Osteocyte (in vitro differentiated cells): Measurements from ENCODE around the gene MCFD2. TPM values are rescaled to one million over a fixed set of nuclear protein-coding genes. Genes with fewer than 3 reads are reported as not detected.

Experiments
- DNase-seq: peaks from one replicate; pipeline ENCODE4 v3.0.0; 2021; ENCODE audit warnings: mixed read lengths; ENCODE audit not compliant: unreplicated experiment; ENCODE audit errors: extremely low spot score
- H3K27ac Mint-ChIP-seq: one replicate; pipeline ENCODE4 v1.8.0; 2021; ENCODE audit warnings: mild to moderate bottlenecking, mixed read lengths; ENCODE audit not compliant: unreplicated experiment
- H3K27me3 Mint-ChIP-seq: one replicate; pipeline ENCODE4 v1.8.0; 2021; ENCODE audit warnings: mixed read lengths; ENCODE audit not compliant: unreplicated experiment
- H3K36me3 Mint-ChIP-seq: one replicate; pipeline ENCODE4 v1.8.0; 2021; ENCODE audit warnings: mixed read lengths; ENCODE audit not compliant: unreplicated experiment
- H3K4me1 Mint-ChIP-seq: one replicate; pipeline ENCODE4 v1.8.0; 2021; ENCODE audit warnings: mixed read lengths; ENCODE audit not compliant: unreplicated experiment
- H3K4me3 Mint-ChIP-seq: one replicate; pipeline ENCODE4 v1.8.0; 2021; ENCODE audit warnings: mild to moderate bottlenecking, moderate library complexity, mixed read lengths; ENCODE audit not compliant: unreplicated experiment
- H3K9me3 Mint-ChIP-seq: one replicate; pipeline ENCODE4 v1.8.0; 2021; ENCODE audit warnings: mixed read lengths; ENCODE audit not compliant: unreplicated experiment
- CTCF ChIP-seq: fragments of 200-600 bp; sonication (generic); IDR thresholded peaks from 2 replicates; pipeline ENCODE4 v1.5.0; 2021; ENCODE audit warnings: antibody characterized with exemption, mild to moderate bottlenecking, moderate library complexity
- total RNA-seq: library from RNA; stranded (reverse); gene quantifications from 2 replicates; pipeline ENCODE4 v1.2.1, GENCODE V29; 2021

The MCFD2 gene
- total RNA-seq, 1 donor from 2014 or later = 106 TPM

GRCh38 chr2:46866770-46867246 is 48.8 kb downstream of the MCFD2 start:
- Mint-ChIP-seq H3K4me3 (no peak overlapping the region), H3K4me1 (peaks cover 37% of the 10 kb centered on the region), H3K36me3 (no peaks in the 10 kb centered on the region), H3K27ac (no peak overlapping the region), H3K27me3 (no peaks in the 10 kb centered on the region), H3K9me3 (peaks cover 10% of the 10 kb centered on the region)
- no peak for TF ChIP-seq CTCF
- no peak for DNase-seq

- TF ChIP-seq CTCF = no peak
- Mint-ChIP-seq H3K27ac (no peak overlapping the region), H3K4me1 (peaks cover 33% of the 10 kb centered on the region), H3K9me3 (peaks cover 10% of the 10 kb centered on the region), H3K4me3 (no peak overlapping the region), H3K27me3 (no peaks in the 10 kb centered on the region), H3K36me3 (no peaks in the 10 kb centered on the region)
- DNase-seq = no peak
Observed at GRCh38 chr2:46865181-46865970, 50.2 kb downstream of the MCFD2 start.

GRCh38 chr2:46863882-46864281 is 51.7 kb downstream of the MCFD2 start:
- no peaks in the 10 kb centered on the region for H3K36me3 Mint-ChIP-seq
- H3K4me3 Mint-ChIP-seq = no peak overlapping the region
- peaks cover 28% of the 10 kb centered on the region for H3K4me1 Mint-ChIP-seq
- peaks cover 10% of the 10 kb centered on the region for H3K9me3 Mint-ChIP-seq
- no peak for TF ChIP-seq CTCF
- no peaks in the 10 kb centered on the region for H3K27me3 Mint-ChIP-seq
- no peak for DNase-seq
- no peak overlapping the region for H3K27ac Mint-ChIP-seq

- H3K4me3 Mint-ChIP-seq = no peak overlapping the region
- no peak for TF ChIP-seq CTCF
- H3K4me1 Mint-ChIP-seq = peaks cover 41% of the 10 kb centered on the region
- peaks cover 10% of the 10 kb centered on the region for H3K9me3 Mint-ChIP-seq
- no peak overlapping the region for H3K27ac Mint-ChIP-seq
- H3K27me3 Mint-ChIP-seq = no peaks in the 10 kb centered on the region
- no peaks in the 10 kb centered on the region for H3K36me3 Mint-ChIP-seq
- no peak for DNase-seq
Observed at GRCh38 chr2:46862514-46862913, 53.1 kb downstream of the MCFD2 start.

GRCh38 chr2:46861916-46862315 is 53.7 kb downstream of the MCFD2 start:
- TF ChIP-seq CTCF = no peak
- Mint-ChIP-seq H3K27me3 (no peaks in the 10 kb centered on the region), H3K27ac (no peak overlapping the region), H3K9me3 (peaks cover 10% of the 10 kb centered on the region), H3K4me1 (peaks cover 44% of the 10 kb centered on the region), H3K36me3 (no peaks in the 10 kb centered on the region), H3K4me3 (no peak overlapping the region)
- no peak for DNase-seq
